Measurements from ENCODE around the gene RNF213.
A peak's percentile ranks its signal among the peaks of the same experiment; 100 is the strongest.
"Not testable (repeated sequence)": the region's sequence is repeated elsewhere in the genome, so short reads cannot be mapped to it uniquely, and the experiment has no call there.

The RNF213 gene

DNA sequence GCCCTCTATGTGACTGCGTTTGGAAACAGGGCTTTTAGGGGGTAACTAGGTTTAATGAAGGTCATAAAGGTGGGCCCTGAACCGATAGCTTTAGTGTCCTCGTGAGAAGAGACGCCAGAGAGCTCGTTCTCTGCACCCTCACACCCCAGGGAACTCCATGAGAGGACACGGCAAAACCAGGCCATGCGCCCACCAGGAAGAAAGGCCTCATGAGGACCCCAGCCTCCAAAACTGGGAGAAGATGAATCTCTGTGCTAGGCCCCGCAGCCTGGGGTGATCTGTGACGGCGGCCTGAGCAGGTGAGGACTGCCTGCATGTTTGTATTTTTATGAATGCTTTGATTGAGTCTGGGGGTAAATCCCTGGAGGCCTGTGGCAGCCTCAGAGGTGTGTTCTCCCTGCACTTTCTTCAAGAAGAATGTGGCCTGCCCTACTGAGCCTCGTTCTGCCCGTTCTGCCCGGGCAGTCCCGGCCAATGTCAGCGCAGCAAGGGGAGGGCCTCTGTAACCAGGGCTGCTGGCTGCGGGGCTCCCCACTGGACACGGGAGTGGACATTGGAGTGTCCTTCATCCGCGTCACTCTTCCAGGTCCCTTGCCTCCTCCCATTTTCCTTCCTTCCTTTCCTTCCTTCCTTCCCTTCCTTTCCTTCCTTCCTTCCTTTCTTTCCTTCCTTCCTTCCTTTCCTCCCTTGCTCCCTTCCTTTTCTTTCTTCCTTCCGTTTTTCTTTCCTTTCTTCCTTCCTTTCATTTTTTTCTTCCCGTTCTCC, 6.8 kb upstream of the RNF213 start:
- no peak for DNase-seq

DNA sequence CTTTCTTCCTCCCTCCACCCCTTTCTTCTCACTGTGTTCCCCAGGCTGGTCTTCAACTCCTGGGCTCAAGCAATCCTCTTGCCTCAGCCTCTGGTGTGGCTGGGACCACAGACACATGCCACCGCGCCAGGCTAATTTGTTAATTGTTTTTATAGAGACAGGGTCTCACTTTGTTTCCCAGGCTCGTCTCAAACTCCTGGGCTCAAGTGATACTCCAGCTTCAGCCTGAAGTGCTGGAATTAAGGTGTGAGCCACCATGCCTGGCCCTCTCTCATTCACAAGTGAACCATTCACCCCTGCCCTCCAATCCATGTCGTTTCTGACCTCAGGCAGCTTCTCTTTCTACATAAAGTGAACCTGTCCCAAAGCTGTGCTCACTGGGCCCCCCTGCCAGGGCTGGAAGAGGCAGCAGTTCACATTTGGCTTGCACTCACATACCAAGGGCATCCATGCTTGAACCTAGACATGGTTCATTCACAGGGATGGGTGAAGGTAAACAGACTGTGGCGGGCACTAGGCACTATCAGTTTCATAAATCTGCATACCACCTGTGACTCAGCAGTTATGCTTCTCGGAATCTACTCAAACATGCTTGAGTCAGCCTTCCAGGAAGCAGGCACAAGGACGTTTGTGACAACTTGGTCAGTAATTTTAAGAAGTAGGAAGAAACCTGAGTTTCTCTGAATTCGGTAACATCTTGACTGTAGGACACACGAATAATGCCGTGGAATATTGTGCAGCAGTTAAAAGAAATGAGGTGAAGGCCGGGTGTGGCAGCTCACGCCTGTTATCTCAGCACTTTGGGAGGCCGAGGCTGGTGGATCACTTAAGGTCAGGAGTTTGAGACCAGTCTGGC, 6.0 kb upstream of the RNF213 start:
- no peak for DNase-seq

DNA sequence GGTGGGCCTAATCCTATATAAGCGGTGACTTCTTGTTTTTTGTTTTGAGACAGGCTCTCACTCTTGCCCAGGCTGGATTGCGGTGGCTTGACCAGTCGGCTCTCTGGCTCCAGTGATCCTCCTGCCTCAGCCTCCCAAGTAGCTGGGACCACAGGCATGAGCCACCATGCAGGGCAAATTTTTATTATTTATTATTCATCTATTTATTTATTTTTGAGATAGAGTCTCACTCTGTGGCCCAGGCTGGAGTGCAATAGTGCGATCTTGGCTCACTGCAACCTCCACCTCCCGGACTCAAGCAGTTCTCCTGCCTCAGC, 4.7 kb upstream of the RNF213 start:
- DNase-seq = no peak

DNA sequence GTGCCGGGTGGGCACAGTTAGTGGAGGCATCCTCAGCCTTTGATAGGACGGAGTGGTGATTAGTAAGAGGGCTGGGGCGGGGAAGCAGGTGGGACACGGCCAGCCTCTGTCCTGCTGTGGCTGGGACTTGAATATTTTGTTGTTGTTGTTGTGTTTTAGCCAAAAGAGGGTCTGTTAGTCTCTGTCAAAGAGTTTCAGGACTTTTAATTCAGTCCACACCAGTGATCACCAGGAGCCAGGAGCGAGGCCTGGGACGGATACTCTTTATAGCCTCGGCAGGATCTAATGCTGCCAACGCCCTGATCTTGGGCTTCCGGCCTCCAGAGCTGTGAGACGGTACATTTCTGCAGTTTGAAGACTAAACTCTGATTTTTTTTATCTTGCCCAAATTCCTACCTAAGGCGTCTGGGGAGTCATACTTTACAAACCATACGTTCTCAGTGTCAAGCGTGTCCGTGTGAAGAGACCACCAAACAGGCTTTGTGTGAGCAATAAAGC, 2.9 kb upstream of the RNF213 start:
- no peak for DNase-seq

DNA sequence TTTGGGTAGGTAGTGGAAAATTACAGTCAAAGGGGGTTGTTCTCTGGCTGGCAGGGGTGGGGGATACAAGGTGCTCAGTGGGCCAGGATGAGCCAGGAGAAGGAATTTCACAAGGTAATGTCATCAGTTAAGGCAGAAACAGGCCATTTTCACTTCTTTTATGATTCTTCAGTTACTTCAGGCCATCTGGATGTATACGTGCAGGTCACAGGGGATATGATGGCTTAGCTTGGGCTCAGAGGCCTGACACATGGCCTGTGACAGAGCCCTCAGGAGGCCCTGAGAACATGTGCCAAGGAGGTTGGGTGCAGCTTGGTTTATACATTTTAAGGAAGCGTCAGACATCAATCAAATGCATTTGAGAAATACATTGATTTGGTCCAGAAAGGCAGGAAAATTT, 2.4 kb upstream of the RNF213 start:
- DNase-seq = not testable (repeated sequence)

DNA sequence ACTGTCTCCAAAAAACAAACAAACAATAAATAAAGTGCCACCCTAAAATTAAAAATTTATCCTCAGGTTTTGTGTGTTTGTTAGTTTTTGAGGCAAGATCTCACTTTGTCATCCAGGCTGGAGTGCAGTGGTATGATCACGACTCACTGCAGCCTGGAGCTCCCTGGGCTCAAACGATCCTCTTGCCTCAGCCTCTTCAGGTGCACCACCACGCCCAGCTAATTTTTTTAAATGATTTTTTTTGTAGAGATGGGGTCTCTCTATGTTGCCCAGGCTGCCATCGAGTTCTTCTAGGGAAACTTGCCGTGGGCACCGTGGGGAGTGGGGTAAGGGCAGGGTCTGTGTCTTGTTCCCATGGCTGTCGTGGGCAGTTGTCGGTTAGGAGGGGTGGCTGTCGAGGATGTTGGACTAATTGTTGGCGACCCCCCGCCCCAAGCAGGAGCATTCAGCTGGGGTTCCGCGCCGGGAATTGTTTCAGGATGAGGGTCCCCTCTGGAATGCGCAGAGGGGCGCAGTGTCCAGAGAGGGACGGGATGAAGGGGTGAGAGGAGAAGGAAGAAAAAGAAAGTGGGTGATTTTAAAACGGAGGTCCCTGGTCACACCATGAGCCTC, 1.1 kb upstream of the RNF213 start:
- no peak for DNase-seq

DNA sequence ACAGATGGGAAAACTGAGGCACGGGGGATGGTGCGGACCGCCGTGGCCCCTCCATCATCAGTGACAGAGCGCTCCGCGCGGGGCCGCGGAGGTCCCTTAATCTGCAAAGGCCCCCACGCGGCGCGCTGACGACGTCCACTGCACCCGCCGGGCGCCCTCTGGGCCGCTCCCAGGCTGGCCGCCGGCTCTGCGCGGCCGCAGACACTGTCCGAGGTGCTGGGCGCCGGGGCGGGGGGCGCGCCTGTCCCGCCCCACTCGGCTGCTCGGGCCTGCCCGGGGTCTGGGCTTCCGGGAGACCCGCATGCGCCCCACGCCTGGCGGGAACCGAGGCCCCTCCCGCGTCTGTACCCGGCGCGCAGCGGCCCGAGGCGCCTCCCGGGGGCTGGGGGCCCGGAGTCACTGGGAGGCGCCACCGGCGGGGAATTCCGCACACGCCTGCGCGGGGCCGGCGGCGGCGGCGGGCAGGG, 550 bp upstream of the RNF213 start:
- DNase-seq = peak; percentile 70

DNA sequence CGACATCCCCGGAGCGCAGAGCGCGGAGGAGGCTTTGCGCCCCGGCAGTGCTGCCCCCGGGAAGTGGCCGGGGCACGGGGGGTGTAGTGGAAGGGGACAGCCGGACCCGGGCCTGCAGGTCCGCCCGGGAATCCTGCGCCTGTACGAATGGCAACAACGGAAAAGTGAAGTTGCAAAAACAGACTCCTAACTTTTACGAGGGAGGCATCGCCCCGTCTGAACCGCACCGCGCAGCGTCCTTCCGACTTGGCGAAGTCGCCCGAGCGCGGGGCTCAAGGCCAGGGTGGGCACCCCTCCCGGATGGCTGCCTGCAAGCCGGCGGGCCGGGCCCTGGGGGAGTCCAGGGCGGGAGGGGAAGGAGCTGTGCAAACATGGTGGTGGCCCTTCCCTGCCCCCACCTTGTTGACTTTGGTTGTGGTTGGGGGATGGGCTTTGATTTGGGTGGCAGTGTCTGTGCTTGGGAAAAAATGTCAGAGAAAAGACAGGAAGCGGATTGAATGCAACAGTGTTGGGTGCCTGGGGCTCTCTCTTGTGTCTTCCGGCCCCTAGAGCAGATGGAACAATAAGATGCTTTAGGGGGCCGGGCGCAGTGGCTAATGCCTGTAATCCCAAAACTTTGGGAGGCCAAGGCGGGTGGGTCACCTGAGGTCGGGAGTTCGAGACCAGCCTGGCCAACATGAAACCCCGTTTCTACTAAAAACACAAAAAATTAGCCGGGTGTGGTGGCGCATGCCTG, 675 bp downstream of the RNF213 start:
- DNase-seq = peak; percentile 70

DNA sequence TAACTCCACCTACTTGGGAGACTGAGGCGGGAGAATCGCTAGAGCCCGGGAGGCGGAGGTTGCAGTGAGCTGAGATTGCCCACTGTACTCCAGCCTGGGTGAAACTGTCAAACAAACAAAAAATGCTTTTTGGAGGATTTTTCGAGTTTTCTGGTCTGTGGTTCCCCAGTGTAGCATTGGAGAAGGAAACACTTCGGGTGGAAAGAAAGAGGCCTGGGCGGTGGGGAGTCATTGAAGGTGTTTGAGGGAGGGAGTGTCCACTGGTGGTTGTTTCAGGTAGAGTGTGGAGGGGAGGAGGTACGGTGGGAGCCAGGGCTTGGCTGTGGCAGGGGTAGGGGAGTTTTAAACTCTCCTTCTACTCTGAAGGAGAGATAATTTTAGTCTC, 1.2 kb downstream of the RNF213 start:
- no peak for DNase-seq

DNA sequence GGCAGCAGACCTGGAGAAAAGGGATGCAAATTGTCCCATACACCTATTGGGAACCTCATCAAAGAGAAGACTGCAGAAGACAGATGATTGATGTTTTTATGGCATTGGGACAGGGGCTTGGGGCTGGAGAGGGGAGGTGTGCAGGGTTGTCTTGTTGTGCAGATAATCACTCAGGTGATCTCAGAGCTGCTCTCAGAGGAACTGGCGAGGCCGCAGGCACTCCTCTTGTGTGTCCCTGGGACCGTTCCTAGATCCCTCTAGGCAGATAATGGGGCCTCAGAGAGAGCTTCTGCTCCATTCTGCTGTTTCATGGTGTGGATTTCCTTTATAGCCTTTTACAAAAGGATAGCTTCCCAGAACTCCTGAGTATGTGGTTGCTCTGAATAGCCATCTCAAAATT, 1.6 kb downstream of the RNF213 start:
- no peak for DNase-seq

DNA sequence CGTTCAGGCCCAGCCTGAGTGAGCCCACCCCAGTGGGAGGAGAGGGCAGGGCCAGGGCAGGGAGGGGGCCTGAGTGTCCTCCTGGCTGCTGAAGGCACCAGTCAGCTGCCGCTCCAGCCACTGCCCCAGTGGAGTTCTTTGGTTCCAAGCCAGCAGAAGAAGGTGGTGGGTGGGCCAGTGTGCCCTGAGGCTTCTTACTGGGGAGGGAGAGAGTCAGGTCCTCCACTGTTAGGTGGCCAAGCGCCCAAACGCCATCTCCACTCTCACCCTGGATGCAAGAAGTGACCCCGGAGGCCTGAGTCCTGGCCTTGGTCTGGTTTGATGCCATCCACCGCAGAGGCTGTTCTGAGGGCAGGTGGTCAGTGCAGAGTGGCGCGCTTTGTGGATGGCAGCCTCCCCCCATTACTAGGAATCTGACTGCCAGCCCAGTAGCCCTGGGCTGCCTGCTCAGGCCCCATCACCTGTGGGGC, 2.2 kb downstream of the RNF213 start:
- no peak for DNase-seq

DNA sequence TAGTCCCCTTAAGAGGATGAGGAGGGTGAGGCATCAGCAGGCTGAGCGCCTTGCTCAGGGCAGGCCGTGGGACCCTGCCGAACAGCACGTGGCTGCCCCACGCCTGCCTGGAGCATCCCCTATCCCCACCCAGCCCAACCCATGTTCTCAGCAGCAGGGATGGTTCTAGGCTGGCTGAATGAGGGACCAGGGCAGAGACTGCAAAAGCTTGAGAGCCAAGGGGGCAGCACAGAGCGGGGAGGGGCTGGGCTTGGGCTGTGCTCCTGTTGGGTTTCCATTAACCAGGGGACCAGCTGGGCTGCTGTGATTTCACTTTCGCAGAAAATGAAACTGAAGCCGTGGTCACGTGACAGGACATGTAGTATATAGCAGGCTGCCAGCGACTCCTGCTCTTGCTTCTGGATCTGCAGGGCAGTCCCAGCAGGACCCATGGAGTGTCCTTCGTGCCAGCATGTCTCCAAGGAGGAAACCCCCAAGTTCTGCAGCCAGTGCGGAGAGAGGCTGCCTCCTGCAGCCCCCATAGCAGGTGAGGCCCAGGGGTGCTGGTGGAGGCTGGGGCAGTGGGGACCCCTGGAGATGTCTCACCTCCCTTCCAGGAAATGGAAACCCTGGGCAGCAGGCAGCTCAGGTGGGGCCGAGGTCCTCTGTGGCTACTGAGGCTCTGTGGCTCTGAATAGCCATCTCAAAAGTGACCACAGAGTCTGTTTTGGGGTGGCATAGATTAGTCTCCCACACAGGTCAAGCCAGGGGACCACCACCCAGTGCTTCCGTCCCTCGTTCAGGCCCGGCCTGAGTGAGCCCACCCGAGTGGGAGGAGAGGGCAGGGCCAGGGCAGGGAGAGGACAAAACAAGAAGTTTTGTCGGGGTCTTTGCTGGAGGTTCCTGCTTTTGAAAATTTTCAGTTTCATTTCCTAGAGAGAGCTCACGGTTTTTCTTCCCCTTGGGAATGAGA, 2.9 kb downstream of the RNF213 start:
- DNase-seq = peak; percentile 84

DNA sequence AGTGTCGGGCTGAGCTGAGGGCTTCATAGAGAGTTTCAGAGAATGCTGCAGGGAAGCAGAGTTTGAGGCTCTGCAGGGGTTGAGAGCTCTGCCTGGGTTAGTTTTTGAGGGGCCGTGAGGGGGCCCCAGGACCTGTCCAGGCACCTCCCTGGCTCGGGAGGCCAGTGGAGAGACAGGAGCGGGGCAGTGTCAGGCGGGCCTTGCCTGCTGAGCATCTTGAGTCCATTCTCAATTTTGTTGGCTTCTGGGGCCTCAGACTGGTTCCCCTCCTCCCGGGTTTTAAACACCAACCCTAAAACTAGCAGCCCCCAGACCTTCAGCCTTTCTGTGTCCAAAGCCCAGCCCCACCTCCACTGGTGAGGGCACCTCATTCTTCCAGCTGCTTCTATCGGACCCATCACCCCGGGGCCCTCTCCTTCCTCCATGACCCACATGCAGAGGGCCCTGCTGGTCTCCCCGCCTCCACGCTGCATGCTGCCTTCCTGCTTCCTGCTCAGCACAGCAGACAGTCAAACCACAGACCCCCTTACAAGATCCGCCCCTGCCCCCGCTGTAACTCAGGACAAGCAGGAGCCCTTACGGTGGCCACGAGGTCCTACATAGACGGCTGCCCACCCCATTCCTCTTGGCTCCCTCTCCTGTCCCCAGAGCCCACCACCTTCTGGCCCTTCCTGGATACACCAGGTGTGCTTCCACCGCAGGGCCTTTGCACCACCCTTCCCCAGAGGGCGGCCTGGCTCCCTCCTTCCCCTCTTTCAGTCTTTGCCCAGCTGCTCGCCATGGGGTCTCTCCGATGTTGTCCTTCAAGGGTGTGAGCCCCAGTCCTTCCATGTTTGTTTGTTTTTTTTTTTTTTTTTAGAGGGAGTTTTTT, 3.8 kb downstream of the RNF213 start:
- no peak for DNase-seq

DNA sequence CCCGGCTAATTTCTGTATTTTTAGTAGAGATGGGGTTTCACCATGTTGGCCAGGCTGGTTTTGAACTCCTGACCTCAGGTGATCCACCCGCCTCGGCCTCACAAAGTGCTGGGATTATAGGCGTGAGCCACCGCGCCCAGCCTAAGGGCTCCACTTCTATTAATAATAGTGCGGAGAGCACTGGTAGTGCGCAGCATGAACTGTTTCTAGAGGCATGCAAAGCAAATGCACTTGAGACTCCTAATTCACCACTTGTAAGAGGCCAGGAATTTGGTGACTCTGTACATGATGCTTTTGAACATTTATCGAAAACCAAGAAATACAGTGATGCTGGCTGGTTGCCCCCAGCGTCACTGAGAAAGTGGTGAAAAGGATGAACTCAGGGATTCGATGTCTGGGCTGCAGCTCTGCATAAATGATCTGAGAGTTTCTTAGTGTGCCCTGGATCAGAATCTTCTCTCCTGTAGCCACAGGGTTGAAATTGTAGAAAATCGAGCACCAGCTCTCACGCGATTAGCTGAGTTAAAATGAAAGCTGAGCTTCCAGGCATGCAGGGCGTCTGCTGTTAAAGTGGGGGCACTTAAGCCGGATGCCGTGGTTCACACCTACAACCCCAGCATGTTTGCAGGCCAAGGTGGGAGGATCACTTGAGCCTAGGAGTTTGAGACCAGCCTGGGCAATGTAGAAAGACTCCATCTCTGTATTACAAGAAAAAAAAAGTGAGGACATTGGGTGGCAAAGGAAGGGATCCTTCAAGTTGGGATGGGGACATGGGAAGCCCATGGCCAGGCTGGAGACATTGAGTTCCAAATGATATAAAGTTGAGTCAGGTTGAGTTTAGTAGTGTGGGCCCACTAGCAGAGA, 4.8 kb downstream of the RNF213 start:
- no peak for DNase-seq

DNA sequence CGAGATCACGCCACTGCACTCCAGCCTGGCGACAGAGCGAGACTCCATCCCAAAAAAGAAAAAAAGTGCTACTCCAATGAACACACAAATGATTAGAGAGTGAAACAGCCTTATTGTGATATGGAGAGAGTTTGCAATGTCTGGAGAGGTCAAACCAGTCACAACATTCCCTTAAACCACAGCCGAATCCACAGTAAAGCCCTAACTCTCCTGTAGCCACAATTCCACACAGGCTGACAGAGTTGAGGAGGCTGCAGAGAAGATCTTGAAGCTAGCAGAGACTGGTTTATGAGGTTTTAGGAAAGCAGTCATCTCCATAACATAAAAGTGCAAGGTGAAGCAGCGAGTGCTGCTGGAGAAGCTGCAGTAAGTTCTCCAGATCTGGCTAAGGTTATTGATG, 6.7 kb downstream of the RNF213 start:
- DNase-seq = no peak

DNA sequence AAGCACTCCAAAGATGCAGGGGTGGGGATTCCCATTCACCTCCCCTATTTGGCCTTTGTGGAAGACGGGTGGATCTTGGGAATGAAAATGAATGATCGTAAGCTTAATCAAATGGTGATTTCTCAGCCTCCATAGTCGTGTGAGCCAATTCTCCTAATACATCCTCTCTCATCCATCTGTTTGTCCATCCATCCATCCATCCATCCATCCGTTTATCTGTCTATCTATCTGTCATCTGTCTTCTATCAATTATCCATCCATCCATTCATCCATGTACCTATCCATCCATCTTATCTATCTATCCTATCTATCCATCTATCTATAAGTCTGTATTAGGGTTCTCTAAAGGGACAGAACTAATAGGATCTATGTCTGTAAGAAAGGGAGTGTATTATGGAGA, 7.8 kb downstream of the RNF213 start:
- no peak for DNase-seq

DNA sequence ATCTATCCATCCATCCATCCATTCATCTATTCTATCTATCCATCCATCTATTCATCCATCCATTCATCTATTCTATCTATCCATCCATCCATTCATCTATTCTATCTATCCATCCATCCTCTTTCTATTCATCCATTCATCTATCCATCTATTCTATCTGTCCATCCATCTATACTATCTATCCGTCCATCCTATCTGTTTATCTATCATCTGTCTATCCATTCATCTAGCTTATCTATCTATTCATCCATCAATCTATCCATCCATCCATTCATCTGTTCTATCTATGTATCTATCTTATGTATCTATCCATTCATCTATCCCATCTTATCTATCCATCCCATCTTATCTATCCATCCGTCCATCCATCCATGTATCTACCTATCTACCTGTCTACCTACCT, 8.8 kb downstream of the RNF213 start:
- DNase-seq = no peak

DNA sequence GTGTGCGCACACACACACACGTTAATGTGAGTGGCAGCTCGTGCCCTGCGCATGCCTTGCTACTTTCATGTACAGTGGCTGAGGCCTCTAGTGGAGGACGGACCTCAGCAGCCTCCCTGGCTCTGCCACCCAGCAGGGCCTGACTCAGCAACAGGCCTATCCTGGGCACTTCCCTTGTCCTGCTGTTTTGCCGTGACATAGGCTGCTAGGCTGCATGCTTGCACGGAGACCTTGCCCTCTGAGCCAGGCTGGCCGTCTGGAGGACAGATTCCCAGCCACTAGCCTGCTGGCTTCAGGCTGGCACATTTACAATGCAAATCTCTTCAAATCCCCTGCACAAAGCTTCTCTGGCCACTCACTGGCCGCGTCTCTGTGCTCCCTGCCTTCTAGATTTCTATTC, 9.5 kb downstream of the RNF213 start:
- no peak for DNase-seq

DNA sequence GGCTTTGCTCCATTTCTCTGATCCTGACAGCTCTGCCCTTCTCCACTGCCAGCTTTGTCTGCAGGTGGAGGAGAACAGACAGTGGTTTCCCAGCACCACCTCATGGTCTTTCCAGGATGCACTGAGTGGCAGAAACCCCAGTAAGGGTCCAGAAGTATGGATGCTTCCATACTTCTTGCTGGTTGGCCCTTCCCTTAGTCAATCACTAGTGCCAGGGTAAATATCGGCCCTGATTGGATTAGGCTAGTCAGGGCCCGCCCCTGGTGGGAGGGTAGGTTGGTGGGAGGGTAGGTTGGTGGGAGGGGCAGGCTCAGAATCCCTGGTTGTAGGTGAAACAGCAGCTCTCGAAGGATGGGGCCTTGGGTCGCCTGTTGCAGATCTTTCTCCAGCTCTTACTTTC, 10.2 kb downstream of the RNF213 start:
- DNase-seq = no peak

DNA sequence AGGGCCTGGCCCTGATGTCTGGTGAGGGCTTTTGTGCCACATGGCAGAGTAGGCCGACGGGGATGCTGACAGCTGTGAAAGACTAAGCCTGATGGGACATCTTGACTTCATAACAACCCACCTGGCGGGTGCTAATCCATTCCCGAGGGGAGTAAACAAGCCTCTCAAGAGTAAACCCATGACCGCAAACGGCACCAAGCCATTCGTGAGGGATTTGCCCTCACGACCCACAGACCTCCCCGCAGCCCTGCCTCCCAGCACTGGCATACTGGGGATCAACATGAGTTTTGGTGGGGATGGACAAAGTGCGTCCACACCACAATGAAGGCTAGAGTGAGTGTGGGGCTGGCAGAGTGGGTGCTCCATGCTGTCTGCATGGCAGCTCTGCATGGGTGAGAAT, 11.7 kb downstream of the RNF213 start:
- no peak for DNase-seq

Measured in right forelimb (tissue), 1 donor.